ENCODE data around the gene BLOC1S5.
"Not testable (repeated sequence)": the region's sequence is repeated elsewhere in the genome, so short reads cannot be mapped to it uniquely, and the experiment has no call there.

The BLOC1S5 gene

GRCh38 chr6:7991536-7991935 lies 72.7 kb downstream of the BLOC1S5 start:
- DNase-seq = no peak

DNA sequence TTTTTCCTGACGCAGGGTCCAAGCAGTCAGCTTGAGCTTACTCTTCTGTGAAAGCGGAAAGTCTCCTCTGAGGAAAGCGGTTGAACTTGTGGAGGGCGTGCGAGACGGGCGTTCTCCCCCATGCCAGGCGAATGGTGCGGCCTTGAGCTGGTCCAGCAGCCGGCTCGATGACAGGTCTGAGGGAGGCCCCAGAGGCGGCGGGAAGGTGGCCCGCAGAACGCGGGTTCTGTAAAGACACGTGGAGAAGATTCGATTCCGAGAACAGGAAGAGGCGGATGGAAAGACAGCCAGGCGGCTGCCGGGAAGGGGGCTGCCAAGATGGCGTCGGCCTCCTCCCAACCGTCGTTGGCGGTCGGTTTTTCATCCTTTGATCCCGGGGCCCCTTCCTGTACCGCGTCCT lies 78.0 kb downstream of the BLOC1S5 start:
- DNase-seq = no peak

- DNase-seq = not testable (repeated sequence)
Observed at GRCh38 chr6:7983967-7984366, 80.2 kb downstream of the BLOC1S5 start.

- DNase-seq = no peak
Observed at GRCh38 chr6:7979831-7980230, 84.4 kb downstream of the BLOC1S5 start.

DNA sequence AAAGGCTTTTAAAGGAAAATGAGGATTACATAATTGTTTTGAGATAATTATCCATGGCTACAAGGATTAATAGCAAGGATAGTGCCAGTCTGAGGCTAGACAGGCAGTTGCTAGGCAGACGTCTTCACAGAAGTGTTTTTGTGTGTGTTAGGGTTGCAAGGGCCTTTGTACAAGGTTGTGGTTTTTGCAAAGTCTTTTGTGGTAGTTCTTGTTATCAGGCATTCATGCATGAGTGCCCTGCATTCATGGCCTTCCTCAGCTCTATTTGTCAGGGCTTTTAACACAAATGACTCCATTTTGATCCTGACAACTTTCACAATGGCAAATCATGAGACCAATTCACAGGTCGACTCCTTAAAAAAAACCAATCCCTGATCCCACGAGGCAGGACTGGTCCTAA lies 85.5 kb downstream of the BLOC1S5 start:
- no peak for DNase-seq

DNA sequence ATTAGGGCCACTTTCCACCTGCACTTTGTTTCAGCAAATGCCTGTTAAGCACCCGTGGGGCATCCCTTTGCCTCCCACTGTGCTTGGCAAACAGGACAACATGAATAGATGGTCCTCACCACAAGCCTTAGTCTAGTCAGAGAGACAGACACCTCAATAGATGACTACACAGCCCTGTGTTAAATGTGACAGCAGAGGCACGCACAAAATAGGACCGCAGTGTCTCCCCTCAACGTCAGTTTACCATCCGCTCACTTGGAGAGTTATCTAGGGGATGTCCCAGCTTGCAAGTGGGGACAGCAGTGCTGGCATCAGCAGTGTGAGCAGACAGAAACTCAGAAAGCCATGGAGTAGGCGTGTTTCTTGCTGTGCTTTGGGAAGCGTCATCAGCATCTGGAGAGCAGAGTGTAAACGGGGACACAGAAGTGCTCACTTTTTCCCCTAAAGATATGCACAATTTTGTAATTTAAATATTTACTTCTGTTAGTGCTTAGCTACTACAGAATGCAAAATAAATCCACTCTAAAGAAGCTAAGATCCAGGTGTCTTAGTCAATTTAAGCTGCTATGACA lies 87.6 kb downstream of the BLOC1S5 start:
- DNase-seq = no peak

DNA sequence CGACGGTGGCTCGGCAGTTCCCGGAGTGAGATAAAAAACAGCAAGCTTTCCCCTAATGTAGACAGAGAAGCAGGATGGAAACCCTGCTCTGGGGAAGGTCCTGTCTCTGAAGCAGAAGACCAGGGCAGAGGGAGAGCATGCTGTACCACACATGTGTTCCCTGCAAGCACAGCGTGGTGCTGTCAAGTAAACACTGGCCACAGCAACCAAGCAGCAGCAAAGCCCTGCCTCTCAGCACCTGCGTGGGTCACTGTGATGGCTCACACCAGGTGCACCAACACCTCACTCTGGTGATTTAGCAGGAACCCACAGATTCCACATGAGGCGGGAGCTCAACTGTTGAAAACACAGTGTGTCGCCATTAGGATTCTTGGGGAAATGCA lies 88.4 kb downstream of the BLOC1S5 start:
- no peak for DNase-seq

DNA sequence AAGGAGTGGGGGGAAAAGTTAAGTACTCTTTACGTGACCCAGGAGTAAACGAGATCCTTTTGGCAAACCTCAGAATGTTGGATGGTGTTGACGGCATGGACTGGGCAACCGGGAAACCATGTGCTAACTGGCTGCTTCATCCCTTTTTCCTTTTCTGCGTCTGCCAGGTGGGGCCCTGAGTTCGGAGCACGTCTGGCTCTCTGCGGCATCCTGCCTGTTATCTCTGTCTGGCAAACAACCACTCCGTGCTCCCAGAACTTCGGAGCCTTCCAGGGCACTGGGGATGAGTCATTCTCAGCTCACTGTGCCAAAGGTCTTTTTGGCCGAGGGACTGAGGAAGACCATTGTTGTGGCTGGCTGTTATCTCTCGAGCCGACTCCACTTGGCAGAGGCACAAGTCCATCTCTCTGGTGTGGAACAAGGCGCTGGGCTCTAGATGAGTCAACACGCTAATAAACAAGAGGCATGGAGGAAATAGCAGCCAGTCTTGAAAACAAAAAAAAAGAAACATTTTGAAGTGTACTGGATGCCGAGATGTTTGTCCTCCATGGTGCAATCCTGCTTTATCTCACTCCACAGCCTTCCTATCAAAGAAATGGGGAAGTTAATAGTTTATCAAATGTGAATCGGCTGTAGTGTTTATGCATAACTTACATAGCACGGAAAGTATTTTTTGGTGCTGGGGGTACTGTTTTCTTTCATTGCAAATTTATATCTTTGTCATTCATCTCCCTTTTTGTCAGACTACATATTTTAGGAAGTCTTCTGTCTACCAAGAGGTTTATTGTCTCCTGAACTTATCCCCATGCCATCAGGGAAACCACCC lies 89.0 kb downstream of the BLOC1S5 start:
- DNase-seq = no peak

DNA sequence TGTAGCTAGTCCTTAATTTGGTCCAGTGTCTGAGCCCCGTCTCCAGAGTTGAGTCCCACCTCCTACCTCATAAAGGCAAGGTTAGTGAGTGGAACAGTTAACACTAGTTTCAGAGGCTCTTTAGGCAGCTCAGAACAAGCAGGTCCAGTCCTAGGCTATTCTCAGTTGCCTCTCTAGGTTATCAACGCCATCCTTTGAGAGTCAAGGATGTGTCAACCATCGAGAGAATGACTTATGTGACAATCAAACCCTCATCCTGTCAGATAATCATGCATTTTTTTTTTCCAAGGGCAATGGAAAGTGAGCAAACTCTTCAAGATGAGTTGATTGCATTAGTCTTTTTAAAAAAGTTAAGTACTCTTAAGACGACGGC lies 89.6 kb downstream of the BLOC1S5 start:
- no peak for DNase-seq

GRCh38 chr6:7973584-7973983 lies 90.6 kb downstream of the BLOC1S5 start:
- DNase-seq = no peak

DNA sequence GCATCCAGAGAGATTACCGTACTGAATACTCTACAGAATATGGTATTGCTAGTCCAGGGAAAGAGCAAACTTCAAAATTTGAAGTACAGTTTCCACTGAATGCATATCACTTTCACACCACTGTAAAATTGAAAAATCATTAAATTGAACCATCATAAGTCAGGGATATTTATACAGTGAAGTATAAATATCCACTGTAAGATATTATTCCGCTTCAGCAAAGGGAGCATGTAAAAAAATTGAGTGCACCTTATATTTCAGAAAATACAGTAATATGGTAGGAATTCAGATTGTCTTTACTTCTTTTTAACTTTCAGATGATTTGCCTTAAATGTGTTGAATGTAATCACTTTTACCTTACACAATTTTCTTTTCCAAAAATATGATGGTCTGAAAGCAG lies 92.7 kb downstream of the BLOC1S5 start:
- DNase-seq = no peak

DNA sequence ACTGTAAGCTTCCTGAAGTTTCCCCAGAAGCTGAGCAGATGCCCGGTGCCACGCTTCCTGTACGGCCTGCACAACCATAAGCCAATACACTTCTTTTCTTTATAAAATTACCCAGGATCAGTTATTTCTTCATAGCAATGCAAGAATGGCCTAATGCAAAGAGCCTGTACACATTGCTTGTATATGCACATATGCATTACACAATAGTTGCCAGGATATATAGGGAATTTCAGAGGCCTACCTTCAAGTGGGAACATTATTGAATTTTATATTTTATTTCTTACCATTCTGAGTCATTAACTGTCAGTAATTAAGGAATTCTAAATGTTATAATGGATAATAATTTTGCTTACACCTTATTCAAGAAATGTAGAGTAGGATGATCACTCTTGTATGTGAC lies 93.6 kb downstream of the BLOC1S5 start:
- DNase-seq = no peak
